AG20443 (cell line): ENCODE data around the gene CCDC126.
"Not testable (repeated sequence)": the region's sequence is repeated elsewhere in the genome, so short reads cannot be mapped to it uniquely, and the experiment has no call there.

ENCODE experiments used
- DNase-seq: peaks from one replicate; pipeline ENCODE4 v3.0.0; 2012; ENCODE audit warnings: low spot score, mixed read lengths

The CCDC126 gene

GRCh38 chr7:23597094-23598091, at the start of gene CCDC126:
TSS of gene CCDC126 (plus strand) at chr7:23597382. CDS start at chr7:23611316, 13,934 bp downstream.
- peak; percentile 97 for DNase-seq

GRCh38 chr7:23547662-23548061, 49.5 kb upstream of the CCDC126 start:
- no peak for DNase-seq

GRCh38 chr7:23558303-23558702, 38.9 kb upstream of the CCDC126 start:
- DNase-seq, result no peak

GRCh38 chr7:23570592-23571200, 26.5 kb upstream of the CCDC126 start:
- peak; percentile 87 for DNase-seq

GRCh38 chr7:23581975-23582374, 15.2 kb upstream of the CCDC126 start:
- DNase-seq, result not testable (repeated sequence)

GRCh38 chr7:23585304-23585703, 11.9 kb upstream of the CCDC126 start:
- DNase-seq, result not testable (repeated sequence)

GRCh38 chr7:23586159-23586558, 11.0 kb upstream of the CCDC126 start:
- DNase-seq, result no peak

- DNase-seq, result no peak
These were observed 6.7 kb upstream of the CCDC126 start for GRCh38 chr7:23590529-23590928.

GRCh38 chr7:23593706-23594105, 3.5 kb upstream of the CCDC126 start:
- DNase-seq, result no peak

GRCh38 chr7:23594879-23595604, 2.1 kb upstream of the CCDC126 start:
- no peak for DNase-seq

GRCh38 chr7:23598296-23598695, 1.1 kb downstream of the CCDC126 start:
- no peak for DNase-seq

GRCh38 chr7:23600236-23600635, 3.1 kb downstream of the CCDC126 start:
- DNase-seq, result peak; percentile 32

- no peak for DNase-seq
These were observed 6.6 kb downstream of the CCDC126 start for GRCh38 chr7:23603632-23604295.

GRCh38 chr7:23604296-23604640, 7.1 kb downstream of the CCDC126 start:
- DNase-seq, result no peak

- DNase-seq, result no peak
These were observed 9.9 kb downstream of the CCDC126 start for GRCh38 chr7:23607130-23607529.

GRCh38 chr7:23607866-23608265, 10.7 kb downstream of the CCDC126 start:
- DNase-seq, result no peak

- DNase-seq, result no peak
These were observed 18.1 kb downstream of the CCDC126 start for GRCh38 chr7:23615331-23615730.

- no peak for DNase-seq
These were observed 19.4 kb downstream of the CCDC126 start for GRCh38 chr7:23616593-23616992.

GRCh38 chr7:23617482-23617881, 20.3 kb downstream of the CCDC126 start:
- no peak for DNase-seq

- no peak for DNase-seq
These were observed 21.1 kb downstream of the CCDC126 start for GRCh38 chr7:23618241-23618640.

- no peak for DNase-seq
These were observed 22.0 kb downstream of the CCDC126 start for GRCh38 chr7:23619141-23619540.

- DNase-seq, result no peak
These were observed 25.3 kb downstream of the CCDC126 start for GRCh38 chr7:23622506-23622925.
